ENCODE data around the gene SLC25A11. TPM values are rescaled to one million over a fixed set of nuclear protein-coding genes. Genes with fewer than 3 reads are reported as not detected.

Gene SLC25A11
- total RNA-seq, 3 donors from 2014 or later = 38.8 to 48.5 (median 42.6) TPM

GRCh38 chr17:4895121-4895520, 44.7 kb downstream of the SLC25A11 start:
- H3K4me3 ChIP-seq = no peak overlapping the region
- DNase-seq (ENCODE audit: low spot score in 2 of 2) = no peak
- no peak overlapping the region for H3K27ac ChIP-seq
- TF ChIP-seq POLR2AphosphoS5 (IDR thresholded peaks at IDR 0.05) (no peak), CTCF (IDR thresholded peaks at IDR 0.05) (no peak), POLR2A (IDR thresholded peaks at IDR 0.05) (no peak)
- H3K9me3 ChIP-seq = no peaks in the 10 kb centered on the region
- peaks cover 15% of the 10 kb centered on the region for H3K36me3 ChIP-seq
- no peaks in the 10 kb centered on the region for H3K4me1 ChIP-seq
- intact Hi-C loops (cut with DNase I; ENCODE audit: low total_unique reads) = no loop called here
- H3K27me3 ChIP-seq = no peaks in the 10 kb centered on the region

DNA sequence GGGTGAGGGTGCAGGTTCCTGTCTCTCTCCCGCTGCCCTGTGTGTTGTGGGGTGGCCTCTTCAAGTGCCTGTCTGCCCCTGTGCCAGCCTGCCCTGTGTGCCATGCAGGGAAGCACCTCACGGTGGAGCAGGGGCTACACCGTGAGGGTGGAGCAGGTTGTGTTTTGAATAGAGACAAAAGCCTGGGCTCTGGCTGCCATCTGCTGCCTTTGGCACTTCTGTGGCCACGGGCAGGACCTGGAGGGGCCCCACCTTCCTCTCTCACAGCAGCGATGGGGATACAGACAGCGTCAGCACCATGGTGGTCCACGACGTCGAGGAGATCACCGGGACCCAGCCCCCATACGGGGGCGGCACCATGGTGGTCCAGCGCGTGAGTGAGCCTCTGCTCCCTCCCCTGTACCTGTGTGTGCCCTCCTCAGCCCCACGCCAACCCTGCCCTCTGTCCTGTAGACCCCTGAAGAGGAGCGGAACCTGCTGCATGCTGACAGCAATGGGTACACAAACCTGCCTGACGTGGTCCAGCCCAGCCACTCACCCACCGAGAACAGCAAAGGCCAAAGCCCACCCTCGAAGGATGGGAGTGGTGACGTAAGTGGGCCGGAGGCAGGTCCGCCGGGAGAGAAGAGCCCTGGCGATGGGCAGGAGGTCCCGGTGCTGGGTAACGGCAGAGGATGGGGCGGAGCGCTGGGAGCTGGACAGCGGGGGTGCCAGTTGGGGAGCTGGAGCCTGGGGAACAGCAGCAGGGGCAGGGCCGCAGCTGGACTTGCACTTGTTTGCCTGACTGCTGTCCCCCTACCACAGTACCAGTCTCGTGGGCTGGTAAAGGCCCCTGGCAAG, 45.9 kb downstream of the SLC25A11 start:
- no peak overlapping the region for H3K4me3 ChIP-seq
- intact Hi-C loops (cut with DNase I; ENCODE audit: low total_unique reads) = loop anchor here (5.0 kb wide), 1 partner anchor 107 kb away; the partner anchor contains the start of genes GLTPD2 and VMO1
- H3K9me3 ChIP-seq = no peaks in the 10 kb centered on the region
- H3K4me1 ChIP-seq = no peaks in the 10 kb centered on the region
- DNase-seq (ENCODE audit: low spot score in 2 of 2) = no peak
- H3K27me3 ChIP-seq = no peaks in the 10 kb centered on the region
- TF ChIP-seq POLR2A (IDR thresholded peaks at IDR 0.05) (no peak), POLR2AphosphoS5 (IDR thresholded peaks at IDR 0.05) (no peak), CTCF (IDR thresholded peaks at IDR 0.05) (no peak)
- no peak overlapping the region for H3K27ac ChIP-seq
- H3K36me3 ChIP-seq = peaks cover 15% of the 10 kb centered on the region

DNA sequence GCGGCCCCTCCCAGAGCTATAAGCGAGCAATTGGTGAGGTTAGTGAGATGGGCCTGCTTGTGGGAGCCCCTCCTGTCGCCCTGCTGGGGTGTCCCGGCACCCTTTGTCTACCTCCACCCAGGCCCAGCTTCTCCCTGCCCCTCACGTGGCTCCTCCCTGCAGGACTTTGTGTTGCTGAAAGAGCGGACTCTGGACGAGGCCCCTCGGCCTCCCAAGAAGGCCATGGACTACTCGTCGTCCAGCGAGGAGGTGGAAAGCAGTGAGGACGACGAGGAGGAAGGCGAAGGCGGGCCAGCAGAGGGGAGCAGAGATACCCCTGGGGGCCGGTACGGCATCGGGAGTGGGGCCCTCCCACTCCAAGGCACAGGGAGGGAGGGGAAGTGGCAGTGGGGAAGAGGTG, 46.6 kb downstream of the SLC25A11 start:
- intact Hi-C loops (cut with DNase I; ENCODE audit: low total_unique reads) = loop anchor here (5.0 kb wide), 1 partner anchor 106 kb away; the partner anchor contains the start of genes GLTPD2 and VMO1
- H3K4me1 ChIP-seq = no peaks in the 10 kb centered on the region

GRCh38 chr17:4892499-4893221, 47.2 kb downstream of the SLC25A11 start:
- TF ChIP-seq POLR2A (IDR thresholded peaks at IDR 0.05) (no peak), CTCF (IDR thresholded peaks at IDR 0.05) (no peak), POLR2AphosphoS5 (IDR thresholded peaks at IDR 0.05) (no peak)
- no peak overlapping the region for H3K4me3 ChIP-seq
- no peaks in the 10 kb centered on the region for H3K9me3 ChIP-seq
- H3K27ac ChIP-seq = no peak overlapping the region
- no peaks in the 10 kb centered on the region for H3K27me3 ChIP-seq
- H3K36me3 ChIP-seq = peaks cover 15% of the 10 kb centered on the region
- H3K4me1 ChIP-seq = no peaks in the 10 kb centered on the region
- no peak for DNase-seq (ENCODE audit: low spot score in 2 of 2)
- intact Hi-C loops (cut with DNase I; ENCODE audit: low total_unique reads) = loop anchor here (5.0 kb wide), 1 partner anchor 105 kb away; the partner anchor contains the start of genes GLTPD2 and VMO1

More for the DNA sequence above, 46.6 kb downstream of the SLC25A11 start:
- H3K27ac ChIP-seq = no peak overlapping the region
- no peak for TF ChIP-seq CTCF (IDR thresholded peaks at IDR 0.05)
- TF ChIP-seq POLR2AphosphoS5 (IDR thresholded peaks at IDR 0.05) = no peak
- no peak for TF ChIP-seq POLR2A (IDR thresholded peaks at IDR 0.05)
- H3K36me3 ChIP-seq = peaks cover 15% of the 10 kb centered on the region
- H3K4me3 ChIP-seq = no peak overlapping the region
- DNase-seq (ENCODE audit: low spot score in 2 of 2) = no peak
- H3K9me3 ChIP-seq = no peaks in the 10 kb centered on the region
- H3K27me3 ChIP-seq = no peaks in the 10 kb centered on the region
